Activated naive CD8-positive, alpha-beta T cell treated with anti-CD3 and anti-CD28 coated beads, Interleukin-2, amount 50 U/mL, for 16 hours (primary cell): ENCODE data around the gene DNAJB4.
"Not testable (repeated sequence)": the region's sequence is repeated elsewhere in the genome, so short reads cannot be mapped to it uniquely, and the experiment has no call there.

Experiments used
- DNase-seq: peaks from one replicate; pipeline ENCODE4 v3.0.0-alpha.2; 2020; ENCODE audit warnings: low read depth, low spot score

DNAJB4 gene

GRCh38 chr1:77990629-77991204 lies 14.0 kb upstream of the DNAJB4 start:
- no peak for DNase-seq

DNA sequence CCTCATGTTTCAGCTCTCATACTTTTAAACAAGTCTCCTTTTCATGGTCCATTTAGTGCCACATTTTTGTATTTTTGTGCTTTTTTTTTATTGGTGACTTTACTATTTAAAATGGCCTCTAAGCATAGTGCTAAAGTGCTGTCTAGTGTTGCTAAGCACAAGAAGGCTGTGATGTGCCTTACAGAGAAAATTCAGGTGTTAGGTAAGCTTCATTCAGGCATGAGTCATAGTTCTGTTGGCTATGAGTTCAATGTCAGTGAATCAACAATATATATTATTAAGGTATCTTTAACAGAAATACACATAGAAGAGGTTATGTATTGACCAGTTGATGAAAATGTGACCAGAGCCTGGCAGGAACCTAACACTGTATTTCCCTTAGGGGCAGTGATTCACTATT lies 13.1 kb upstream of the DNAJB4 start:
- DNase-seq: no peak

DNA sequence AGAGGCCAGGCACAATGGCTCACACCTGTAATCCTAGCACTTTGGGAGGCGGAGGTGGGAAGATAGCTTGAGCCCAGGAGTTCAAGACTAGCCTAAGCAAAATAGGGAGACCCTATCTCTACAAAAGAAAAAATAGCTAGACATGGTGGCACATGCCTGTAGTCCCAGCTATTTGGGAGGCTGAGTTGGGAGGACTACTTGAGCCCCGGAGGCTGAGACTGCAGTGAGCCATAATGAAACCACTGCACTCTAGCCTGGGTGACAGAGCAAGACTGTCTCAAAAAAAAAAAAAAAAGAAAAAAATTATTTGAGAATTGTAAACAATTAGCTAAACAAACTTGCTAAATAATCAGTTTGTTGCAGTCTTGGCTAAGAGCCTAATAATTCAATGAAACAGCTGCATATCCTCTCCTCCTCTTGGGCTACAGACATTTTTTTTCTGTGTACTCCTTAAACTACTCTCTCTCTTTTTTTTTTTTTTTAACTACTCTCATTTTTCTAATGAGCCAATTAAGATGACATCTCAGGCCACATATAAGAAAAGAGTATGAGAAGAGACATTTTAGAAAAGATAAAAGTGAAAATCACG lies 10.5 kb upstream of the DNAJB4 start:
- no peak for DNase-seq

- no peak for DNase-seq
Observed at GRCh38 chr1:77996734-77997133, 8.0 kb upstream of the DNAJB4 start.

DNA sequence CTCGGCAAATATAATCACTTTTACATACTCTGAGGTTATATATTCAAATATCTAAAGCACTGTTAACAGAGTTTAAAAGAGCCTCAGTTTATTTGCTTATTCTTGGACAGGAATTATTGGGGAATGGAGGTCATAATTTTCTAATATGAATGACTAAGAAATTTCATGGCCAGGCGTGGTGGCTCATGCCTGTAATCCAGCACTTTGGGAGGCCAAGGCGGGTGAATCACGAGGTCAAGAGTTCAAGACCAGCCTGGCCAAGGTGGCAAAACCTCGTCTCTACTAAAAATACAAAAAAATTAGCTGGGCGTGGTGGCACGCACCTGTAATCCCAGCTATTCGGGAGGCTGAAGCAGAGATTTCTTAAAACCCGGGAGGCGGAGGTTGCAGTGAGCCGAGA lies 4.2 kb upstream of the DNAJB4 start:
- DNase-seq: not testable (repeated sequence)

DNA sequence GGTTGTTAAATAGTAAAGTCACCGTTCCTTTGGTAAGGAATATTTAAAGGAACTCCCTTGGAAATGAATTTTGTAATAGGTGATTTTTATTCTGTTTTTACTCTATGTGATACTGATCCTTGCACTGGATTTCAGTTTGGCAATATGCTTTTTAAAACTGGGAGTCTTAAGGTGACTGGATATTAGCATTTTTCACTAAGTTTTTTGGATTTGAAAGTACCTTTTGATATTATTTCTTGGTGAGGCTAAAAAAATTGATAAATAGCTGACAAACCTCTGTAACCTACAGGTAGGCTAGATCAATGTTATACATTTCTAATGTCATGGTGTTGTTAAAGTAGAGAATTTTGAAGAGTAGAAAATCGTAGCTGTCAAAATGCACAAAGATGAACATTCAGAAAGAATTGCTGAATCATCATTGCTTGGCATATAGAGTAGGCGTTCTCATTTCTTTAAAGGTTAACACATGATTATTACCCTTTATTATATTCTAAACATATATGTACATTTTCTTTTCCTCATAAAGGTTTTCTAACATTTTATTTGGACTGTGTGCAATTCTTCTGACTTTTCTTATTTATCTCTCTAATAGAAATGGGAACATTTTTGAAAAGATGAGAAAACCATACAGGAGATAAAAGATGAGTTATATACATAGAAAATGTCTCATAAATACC lies 1.5 kb upstream of the DNAJB4 start:
- DNase-seq: no peak

DNA sequence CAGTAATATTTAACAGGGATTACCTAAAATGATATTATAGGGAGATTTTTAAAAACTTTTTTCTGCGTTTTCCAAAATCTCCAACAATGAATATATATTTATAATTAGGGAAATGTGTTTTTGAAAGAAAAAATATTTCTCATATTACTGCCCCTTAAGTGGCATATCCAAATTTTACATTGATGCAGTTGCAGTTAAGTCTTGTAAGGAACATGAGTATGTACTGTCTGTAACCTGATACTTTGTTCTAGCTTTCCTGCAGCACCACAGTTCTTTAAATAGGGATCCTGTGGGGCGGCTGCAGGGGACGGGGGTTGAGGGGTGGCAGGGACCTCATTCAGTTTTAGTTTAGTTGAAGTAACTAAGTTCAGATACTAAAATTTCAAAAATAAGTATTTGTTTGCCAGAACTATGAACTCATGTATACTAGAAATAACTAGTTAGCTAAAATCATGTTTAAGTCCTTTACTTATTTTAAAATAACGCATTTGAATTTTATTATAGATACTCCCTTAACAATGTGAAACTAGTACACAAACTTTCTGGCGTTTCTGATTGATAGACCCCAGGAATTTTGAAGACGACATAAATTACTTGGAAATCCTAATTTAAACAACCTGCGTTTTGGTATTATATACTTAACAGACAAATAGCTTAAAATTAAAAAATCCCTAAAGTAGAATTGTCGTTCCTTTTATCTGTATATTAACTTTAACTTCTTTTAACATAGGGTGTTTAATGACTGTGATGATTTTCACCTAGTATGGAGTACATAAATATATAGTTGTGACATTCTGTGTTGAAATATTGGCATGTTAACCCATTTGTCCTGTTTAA lies 639 bp upstream of the DNAJB4 start:
- no peak for DNase-seq

DNA sequence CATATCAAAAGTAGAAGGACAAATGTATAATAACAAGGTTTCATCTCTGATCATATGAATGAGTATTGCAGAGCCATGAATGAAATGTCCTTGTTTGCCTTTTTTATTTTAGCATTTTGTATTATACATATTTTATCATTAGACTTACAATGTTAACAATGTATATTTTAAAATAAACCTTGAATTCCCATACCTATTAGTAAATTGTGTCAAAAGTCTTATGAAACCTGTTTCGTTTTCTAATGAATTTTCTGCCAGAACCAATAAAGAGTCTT lies 646 bp downstream of the DNAJB4 start:
- DNase-seq: no peak

DNA sequence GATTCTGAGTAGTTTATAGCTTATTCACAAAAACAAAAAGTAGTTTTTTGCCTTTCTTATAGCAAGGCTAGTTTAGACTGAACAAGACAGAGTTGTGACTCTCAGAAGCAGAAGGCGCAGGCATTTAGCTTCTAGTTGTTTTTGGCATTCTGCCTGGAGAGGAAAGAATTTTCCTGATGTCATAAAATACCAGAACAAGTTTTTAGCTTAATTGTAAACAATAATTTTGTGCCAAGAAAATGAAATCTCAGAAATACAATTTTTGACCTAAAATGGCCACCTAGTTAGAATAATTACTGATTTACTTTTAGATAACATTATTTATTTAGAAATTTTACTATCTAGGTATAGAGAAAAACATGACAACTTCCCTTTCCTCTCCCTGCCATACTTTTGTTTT lies 1.0 kb downstream of the DNAJB4 start:
- no peak for DNase-seq

DNA sequence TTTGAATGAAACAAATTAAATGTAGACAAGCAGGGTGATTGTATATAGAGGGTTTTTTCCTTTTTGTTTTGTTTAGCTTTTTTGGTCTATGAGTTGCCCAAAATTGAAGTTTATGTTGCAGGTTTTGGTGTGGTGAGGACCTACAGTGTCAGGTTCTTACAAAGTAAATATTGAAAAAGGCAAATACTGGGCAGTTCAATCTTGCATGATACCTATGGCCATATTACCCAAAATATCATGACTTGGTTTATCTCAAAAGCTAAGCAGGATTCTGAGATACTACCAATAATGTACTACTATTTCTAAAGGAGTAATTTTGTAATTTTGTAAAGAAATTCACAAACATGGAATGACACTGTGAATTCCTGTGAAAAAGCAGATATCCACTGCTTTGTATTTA lies 1.8 kb downstream of the DNAJB4 start:
- DNase-seq: no peak

DNA sequence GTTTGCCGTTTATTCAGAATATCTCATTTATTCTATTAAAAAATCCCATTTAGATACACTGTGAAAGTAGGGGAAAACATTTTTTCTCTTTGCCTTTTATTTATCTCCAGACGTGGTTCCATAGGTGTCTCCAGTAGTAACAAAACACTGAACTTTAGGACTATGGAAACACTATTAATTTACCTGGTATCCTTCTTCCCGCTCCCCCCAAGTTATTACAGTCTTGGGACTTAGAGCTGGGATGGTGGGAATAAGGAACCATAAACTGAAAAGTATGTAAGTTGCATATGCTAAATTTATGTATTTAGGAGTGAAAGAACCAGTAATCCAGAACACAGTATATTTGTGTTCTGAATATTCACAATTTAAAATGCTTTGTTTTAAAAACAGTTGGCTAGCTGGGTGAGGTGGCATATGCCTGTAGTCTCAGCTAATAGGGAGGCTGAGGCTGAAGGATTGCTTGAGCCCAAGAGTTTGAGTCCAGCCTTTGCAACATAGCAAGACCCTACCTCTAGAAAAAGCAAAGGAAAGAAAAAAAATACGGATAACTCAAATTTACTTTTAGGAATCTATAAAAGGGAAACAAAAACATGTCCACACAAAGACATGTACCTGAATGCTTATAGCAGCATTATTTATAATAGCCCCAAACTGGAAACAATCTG lies 3.1 kb downstream of the DNAJB4 start:
- no peak for DNase-seq

DNA sequence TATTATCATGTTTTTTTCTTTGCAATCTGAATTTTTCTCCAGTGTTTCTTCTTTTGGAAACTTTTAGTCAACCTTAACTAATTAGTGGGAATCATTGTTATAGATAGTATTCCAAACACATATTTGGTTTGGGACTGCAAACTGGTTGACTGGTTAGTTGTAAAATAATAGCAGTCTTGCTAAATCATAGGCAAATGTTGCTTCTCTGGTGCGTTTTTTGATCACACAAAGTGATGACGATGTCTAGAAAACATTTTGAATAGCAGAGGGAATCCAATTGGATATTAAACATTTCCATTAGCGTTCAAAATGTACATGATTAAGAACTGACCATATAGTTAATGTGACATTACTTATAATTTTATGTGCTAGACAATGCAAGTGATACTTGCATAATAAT lies 4.5 kb downstream of the DNAJB4 start:
- DNase-seq: no peak

- no peak for DNase-seq
Observed at GRCh38 chr1:78009836-78010235, 5.1 kb downstream of the DNAJB4 start.

DNA sequence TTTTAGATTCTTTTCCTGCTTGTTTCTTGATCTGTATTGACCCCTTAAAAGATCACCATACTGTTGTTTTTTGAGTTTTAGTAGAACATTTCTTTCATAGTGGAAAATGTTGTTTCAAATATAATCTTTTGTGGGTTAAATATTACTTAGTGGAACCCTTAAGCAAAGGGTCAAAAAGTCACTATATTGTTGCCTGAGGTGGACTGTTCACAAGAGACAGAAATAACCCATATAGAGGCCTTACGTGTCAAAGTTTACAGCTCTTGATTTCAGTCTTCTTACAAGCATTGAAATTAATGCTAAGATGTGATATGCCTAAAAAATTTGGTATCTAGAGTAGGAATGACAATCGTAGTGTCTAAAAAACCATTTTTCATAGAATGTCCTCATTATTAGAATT lies 6.3 kb downstream of the DNAJB4 start:
- no peak for DNase-seq

DNA sequence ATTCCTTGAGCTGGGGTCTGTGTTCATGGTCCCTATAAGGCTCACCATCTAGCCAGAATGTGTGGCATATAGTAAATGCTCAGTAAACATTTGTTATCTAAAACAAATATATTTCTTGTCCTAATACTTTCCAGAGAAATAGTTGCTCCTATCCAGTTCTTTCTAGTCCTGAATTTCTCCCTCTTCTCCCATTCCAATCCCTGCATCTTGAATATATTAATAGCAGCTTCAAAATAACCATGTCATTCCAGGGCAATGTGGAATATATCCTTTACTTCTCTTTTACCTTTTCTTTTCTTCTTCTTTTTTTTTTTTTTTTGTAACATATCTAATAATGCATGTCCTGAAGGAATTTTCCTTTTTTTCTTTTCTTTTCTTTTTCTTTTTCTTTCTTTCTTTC lies 10.4 kb downstream of the DNAJB4 start:
- no peak for DNase-seq

DNA sequence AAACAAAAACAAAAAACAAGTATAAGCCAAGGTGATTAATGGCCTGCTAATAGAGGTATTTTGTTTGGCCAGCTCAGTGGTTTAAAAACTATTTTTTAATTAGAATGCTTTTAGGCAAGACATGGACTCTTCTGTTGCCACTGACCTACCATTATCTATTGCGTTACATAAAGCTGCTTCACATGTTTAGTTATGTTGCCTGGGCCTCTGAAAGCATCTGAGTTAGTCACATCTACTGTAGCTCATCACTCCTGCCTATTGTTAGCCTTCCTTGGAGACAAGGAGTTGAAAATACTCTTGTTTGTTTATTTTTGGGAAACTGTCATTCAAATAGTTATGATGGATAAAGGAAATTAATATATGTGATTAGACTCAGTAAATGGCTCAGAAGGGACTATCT lies 14.3 kb downstream of the DNAJB4 start:
- no peak for DNase-seq

DNA sequence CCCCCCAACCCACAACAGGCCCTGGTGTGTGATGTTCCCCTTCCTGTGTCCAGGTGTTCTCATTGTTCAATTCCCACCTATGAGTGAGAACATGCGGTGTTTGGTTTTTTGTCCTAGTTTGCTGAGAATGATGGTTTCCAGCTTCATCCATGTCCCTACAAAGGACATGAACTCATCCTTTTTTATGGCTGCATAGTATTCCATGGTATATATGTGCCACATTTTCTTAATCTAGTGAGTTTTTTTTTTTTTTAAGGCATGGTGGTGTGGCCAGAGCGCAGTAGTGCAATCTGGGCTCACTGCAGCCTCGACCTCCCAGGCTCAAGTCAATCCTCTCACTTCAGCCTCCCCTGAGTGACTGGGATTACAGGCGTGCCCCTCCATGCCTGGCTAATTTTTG lies 16.4 kb downstream of the DNAJB4 start:
- DNase-seq: not testable (repeated sequence)

DNA sequence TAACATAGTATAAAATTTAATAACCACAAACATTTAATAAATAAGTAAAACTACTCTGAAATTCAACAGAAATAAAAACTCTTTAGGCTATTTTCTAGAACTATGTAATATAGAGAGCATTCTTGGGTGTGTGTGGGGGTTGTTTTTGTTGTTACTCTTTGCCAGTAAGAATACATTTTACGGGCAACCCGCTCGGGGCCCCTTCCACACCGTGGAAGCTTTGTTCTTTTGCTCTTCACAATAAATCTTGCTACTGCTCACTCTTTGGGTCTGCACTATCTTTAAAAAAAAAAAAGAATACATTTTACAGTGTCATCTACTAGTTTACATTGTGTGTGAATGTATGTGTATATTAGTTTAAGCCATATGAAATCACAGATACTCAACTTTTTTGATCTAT lies 25.1 kb downstream of the DNAJB4 start:
- DNase-seq: no peak

- DNase-seq: no peak
Observed at GRCh38 chr1:78032996-78033796, 28.5 kb downstream of the DNAJB4 start.

DNA sequence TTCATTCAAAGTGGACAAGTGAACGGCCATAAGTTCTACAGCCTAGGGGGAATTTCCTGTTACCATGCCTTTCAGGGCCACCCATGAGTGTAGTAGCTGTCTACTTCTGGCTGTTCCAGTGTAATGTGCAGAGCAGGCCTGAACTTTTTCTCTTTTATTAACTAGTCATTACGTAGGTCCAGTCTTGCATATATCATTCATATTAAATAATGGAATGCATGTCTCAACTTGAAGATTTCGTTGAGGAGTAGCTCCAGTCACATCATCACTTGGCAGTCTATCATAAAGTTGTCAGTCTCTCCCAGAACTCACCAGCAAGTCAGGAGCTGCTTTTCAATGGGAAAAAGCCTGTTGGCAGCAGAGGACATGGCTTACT lies 29.0 kb downstream of the DNAJB4 start:
- DNase-seq: no peak

- DNase-seq: no peak
Observed at GRCh38 chr1:78035121-78035520, 30.4 kb downstream of the DNAJB4 start.

- no peak for DNase-seq
Observed at GRCh38 chr1:78036450-78036849, 31.7 kb downstream of the DNAJB4 start.
